DOHH2 (cell line): ENCODE results near the gene SLK.

Experiments
- H3F3A ChIP-seq: fragments of 200-600 bp; sonication (generic), shearing (Covaris generic); 2 replicates; pipeline ENCODE4 v1.6.0; 2016; ENCODE audit warnings: antibody characterized with exemption, mild to moderate bottlenecking; ENCODE audit not compliant: control insufficient read depth, insufficient read depth
- H3K27ac ChIP-seq: fragments of 200-600 bp; sonication (generic); 2 replicates; pipeline ENCODE4 v1.5.1; 2014; ENCODE audit warnings: low read depth, mild to moderate bottlenecking, low read length, moderate library complexity
- H3K27me3 ChIP-seq: fragments of 200-600 bp; sonication (generic); 2 replicates; pipeline ENCODE4 v1.6.1; 2014; ENCODE audit warnings: mild to moderate bottlenecking, low read length, mixed read lengths; ENCODE audit not compliant: control insufficient read depth
- H3K36me3 ChIP-seq: fragments of 200-600 bp; sonication (generic); 2 replicates; pipeline ENCODE4 v1.6.1; 2014; ENCODE audit warnings: mild to moderate bottlenecking, low read length, moderate library complexity, mixed read lengths; ENCODE audit not compliant: control insufficient read depth
- H3K4me1 ChIP-seq: fragments of 200-600 bp; sonication (generic); 2 replicates; pipeline ENCODE4 v1.6.1; 2014; ENCODE audit warnings: mild to moderate bottlenecking, low read length, mixed read lengths; ENCODE audit not compliant: control insufficient read depth
- H3K4me2 ChIP-seq: fragments of 200-600 bp; sonication (generic); 2 replicates; pipeline ENCODE4 v1.6.0; 2014; ENCODE audit warnings: mild to moderate bottlenecking, low read length, moderate library complexity
- H3K4me3 ChIP-seq: fragments of 200-600 bp; sonication (generic); 2 replicates; pipeline ENCODE4 v1.5.1; 2014; ENCODE audit warnings: mild to moderate bottlenecking, low read length, mixed read lengths
- H3K79me2 ChIP-seq: fragments of 200-600 bp; sonication (generic); 2 replicates; pipeline ENCODE4 v1.6.1; 2014; ENCODE audit warnings: mild to moderate bottlenecking, low read length, mixed read lengths; ENCODE audit not compliant: control insufficient read depth
- H3K9me2 ChIP-seq: fragments of 200-600 bp; sonication (generic); replicated peaks from 2 replicates; pipeline ENCODE4 v1.6.1; 2014; ENCODE audit warnings: mild to moderate bottlenecking, low read length, mixed read lengths; ENCODE audit not compliant: control insufficient read depth
- H3K9me3 ChIP-seq: fragments of 200-600 bp; sonication (generic); 2 replicates; pipeline ENCODE4 v1.6.1; 2014; ENCODE audit warnings: antibody characterized with exemption, low read length, mixed read lengths; ENCODE audit not compliant: control insufficient read depth, insufficient read depth
- H4K20me1 ChIP-seq: fragments of 200-600 bp; sonication (generic); 2 replicates; pipeline ENCODE4 v1.6.0; 2014; ENCODE audit warnings: low read depth, mild to moderate bottlenecking, antibody characterized with exemption, low read length, moderate library complexity; ENCODE audit not compliant: control insufficient read depth, insufficient read depth
- CTCF ChIP-seq: fragments of 200-600 bp; sonication (generic); IDR thresholded peaks from one replicate; pipeline ENCODE4 v1.5.1; 2014; ENCODE audit warnings: antibody characterized with exemption, mild to moderate bottlenecking, low read depth, low read length; ENCODE audit not compliant: poor library complexity, severe bottlenecking
- EZH2phosphoT487 ChIP-seq: fragments of 200-600 bp; sonication (generic); IDR thresholded peaks from 2 replicates; pipeline ENCODE4 v1.6.1; 2017; ENCODE audit warnings: borderline replicate concordance, mild to moderate bottlenecking, antibody characterized with exemption, low read length, moderate library complexity, mixed read lengths

Gene SLK

DNA sequence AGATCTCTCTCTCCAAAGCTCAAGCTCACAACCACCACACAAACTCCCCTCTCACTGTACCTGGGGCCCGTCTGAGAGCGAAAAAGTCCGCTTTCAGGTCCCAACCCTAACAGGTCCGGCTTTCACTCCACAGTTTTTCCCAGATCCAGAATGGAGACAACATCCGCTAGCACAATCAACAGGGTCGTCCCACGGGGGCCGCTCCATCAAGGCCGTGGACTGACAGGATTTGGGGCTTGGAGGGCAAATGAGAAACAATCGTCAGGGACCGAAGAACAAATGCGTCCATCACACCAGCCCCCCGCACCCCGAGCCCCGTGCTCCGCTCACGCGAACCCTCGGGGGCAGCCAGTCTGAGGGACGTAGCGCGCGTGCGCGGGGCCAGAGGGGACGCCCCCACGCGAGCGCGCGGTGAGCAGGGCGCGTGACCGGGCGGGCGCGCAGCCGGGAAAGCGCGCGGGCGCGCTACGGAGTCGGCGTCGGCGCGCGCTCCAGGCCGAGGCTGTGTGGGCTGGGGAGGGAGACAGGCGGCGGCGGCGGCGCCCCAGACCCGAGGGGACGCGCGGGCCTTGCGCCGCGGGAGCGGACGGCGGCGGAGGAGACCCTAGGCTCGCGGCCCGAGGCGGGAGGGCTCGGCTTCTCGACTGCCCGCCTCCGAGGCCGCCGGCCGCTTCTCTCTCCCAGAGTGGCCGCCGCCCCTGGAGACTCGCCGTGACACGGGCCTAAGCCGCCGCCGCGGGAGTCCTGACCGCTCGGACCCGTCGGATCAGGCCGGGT lies at the start of gene SLK:
Gene SLK, plus strand, starts transcription at position 470 of the 777 bp plus-strand sequence. CDS start 606 bp downstream, outside the sequence.
- H3F3A ChIP-seq = no peaks in the 10 kb centered on the region
- H3K27ac ChIP-seq = peak within 1 kb of the TSS; percentile 31
- H4K20me1 ChIP-seq = no peaks in the 10 kb centered on the region; the same call in 1 of the 2 replicates
- peaks cover 28% of the 10 kb centered on the region for H3K4me1 ChIP-seq
- no peaks in the 10 kb centered on the region for H3K36me3 ChIP-seq
- no peaks in the 10 kb centered on the region for H3K9me3 ChIP-seq
- no peaks in the 10 kb centered on the region for H3K27me3 ChIP-seq
- H3K4me2 ChIP-seq = peak within 1 kb of the TSS; percentile 75
- peak within 1 kb of the TSS; percentile 76 for H3K4me3 ChIP-seq
- TF ChIP-seq CTCF = no peak
- TF ChIP-seq EZH2phosphoT487 = no peak
- peaks cover 47% of the 10 kb centered on the region for H3K79me2 ChIP-seq
- no peaks in the 10 kb centered on the region for H3K9me2 ChIP-seq

DNA sequence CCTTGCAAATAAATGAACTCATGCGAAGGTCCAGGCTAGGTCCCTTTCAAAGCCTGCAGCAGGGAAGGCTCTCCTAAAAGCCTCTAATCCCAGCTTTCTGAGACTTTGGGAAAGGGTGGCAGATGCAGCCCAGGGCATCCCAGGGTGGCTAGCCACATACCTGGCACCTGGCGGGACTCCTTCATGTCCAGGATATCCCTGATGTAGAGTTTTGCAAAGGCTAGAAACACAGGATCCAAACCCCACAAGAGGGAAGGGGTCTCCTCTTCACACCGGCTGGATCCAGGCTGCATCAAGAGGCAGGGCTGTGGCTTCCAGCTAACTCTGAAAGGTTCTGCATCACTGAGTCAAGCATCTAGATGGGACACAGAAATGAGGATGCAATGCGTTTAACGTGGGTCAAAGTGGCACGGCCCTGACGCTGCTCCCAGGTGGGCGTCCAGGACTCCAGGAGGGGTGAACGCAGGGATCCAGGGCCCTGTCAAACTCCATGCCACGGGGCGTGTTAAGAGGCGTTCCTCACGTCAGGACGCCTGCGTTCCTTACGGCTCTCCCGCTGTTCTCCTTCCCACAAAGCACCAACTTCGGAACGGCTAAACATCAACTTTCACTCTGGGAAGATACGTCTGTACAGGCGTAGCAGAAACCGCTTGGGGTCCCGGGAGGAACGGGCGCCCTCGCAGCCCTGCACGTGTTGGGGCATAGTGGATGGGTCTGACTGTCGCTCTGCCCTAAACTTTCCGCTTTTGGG lies 49.5 kb upstream of the SLK start:
- no peaks in the 10 kb centered on the region for H3K9me2 ChIP-seq
- peak overlapping the region; percentile 74 for H3K4me3 ChIP-seq
- peaks cover 40% of the 10 kb centered on the region for H3K4me1 ChIP-seq
- peaks cover 5% of the 10 kb centered on the region; the same call in 1 of the 2 replicates for H3K9me3 ChIP-seq
- no peak for TF ChIP-seq CTCF
- no peaks in the 10 kb centered on the region for H4K20me1 ChIP-seq
- H3K36me3 ChIP-seq = peaks cover 6% of the 10 kb centered on the region
- H3K4me2 ChIP-seq = peak overlapping the region; percentile 69
- H3K79me2 ChIP-seq = peaks cover 6% of the 10 kb centered on the region
- no peaks in the 10 kb centered on the region for H3K27me3 ChIP-seq
- peak overlapping the region; percentile 35 for H3K27ac ChIP-seq
- H3F3A ChIP-seq = peaks cover 2% of the 10 kb centered on the region; the same call in 1 of the 2 replicates

- Histone ChIP-seq H3K9me3 (peaks cover 5% of the 10 kb centered on the region; the same call in 1 of the 2 replicates), H3K27ac (peak within 1 kb of the TSS; percentile 35), H3K36me3 (peaks cover 6% of the 10 kb centered on the region), H3K4me3 (peak within 1 kb of the TSS; percentile 74), H3K4me1 (peaks cover 40% of the 10 kb centered on the region), H3K27me3 (no peaks in the 10 kb centered on the region), H3F3A (peaks cover 2% of the 10 kb centered on the region; the same call in 1 of the 2 replicates), H3K4me2 (peak within 1 kb of the TSS; percentile 69), H3K79me2 (peaks cover 6% of the 10 kb centered on the region), H4K20me1 (no peaks in the 10 kb centered on the region), H3K9me2 (no peaks in the 10 kb centered on the region)
- TF ChIP-seq EZH2phosphoT487 = no peak
- TF ChIP-seq CTCF = no peak
Observed at GRCh38 chr10:103918053-103918846, 48.7 kb upstream of the SLK start, which contains the start of gene STN1. STN1 (minus strand) TSS chr10:103918184; CDS start chr10:103917594, 590 bp downstream.
